ENCODE measurements around the gene NUDT16L1.

Gene NUDT16L1

DNA sequence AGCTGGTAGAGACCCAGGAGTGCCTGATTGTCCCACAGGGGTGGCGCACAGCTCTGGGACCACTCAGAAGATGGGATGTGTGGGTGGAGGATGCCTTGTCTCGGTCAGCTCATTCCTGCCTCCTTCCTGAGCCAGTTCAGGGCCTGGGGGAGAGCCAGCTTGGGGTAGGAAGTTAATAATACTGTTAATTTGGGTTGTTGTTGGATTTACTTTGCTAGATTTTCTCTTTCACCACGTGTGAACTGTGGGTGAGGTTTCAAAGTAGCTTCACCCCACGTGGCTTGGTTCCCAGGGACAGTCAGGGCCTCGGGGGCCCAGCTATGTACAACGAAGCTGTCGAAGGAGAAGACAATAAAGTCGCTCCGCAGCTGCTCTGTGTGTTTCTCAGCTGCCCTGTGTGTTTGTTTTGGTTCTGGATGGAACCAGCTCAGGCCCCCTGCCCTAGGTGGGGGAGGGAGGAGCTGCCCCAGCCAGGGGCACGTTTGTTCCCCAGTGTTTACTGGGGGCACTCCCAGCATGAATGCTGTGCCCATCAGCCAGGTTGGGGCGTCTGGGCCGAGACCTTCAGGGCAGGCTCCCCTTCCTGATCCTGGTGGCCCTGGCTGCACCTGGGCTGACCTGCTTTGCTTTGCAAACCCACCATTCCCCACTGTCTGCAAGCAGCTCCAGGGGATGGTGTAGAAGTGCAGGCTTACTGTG is 2.3 kb downstream of the NUDT16L1 start:
- no peak for DNase-seq

DNA sequence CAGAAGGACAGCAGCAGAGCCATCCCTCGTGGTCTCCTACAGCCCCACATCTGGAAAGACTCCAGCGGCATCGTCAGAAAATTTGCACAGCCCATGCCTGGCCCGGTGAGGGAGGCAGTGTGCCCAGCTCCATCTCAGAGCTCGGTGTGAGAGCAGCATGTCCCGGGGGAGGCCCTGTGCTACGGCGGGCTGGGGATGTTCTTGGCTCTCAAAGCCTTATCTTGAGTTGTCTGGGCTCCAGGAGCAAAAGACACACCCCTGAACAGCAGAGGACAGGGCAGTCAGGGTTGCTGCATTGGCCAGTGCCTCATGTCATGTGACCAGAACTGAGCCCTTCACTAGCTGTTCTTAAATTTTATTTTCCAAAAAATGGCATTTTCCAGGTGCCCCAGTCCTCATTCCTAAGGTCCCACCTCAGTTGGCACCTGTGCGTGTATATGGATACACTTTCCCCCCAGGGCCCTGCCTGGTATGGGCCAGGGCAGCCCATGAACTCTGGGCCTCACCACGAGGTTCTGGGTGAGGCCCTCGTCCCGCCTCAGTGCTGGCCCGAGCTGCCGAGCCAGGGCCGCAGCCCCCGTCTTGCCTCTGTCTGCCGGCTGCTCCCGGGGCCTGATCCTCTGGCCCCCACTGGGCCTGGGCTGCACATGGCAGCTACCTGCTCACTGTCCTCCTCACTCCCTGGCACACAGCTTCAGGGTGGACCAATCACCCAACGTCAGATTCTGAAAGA is 3.0 kb downstream of the NUDT16L1 start:
- no peak for DNase-seq

DNA sequence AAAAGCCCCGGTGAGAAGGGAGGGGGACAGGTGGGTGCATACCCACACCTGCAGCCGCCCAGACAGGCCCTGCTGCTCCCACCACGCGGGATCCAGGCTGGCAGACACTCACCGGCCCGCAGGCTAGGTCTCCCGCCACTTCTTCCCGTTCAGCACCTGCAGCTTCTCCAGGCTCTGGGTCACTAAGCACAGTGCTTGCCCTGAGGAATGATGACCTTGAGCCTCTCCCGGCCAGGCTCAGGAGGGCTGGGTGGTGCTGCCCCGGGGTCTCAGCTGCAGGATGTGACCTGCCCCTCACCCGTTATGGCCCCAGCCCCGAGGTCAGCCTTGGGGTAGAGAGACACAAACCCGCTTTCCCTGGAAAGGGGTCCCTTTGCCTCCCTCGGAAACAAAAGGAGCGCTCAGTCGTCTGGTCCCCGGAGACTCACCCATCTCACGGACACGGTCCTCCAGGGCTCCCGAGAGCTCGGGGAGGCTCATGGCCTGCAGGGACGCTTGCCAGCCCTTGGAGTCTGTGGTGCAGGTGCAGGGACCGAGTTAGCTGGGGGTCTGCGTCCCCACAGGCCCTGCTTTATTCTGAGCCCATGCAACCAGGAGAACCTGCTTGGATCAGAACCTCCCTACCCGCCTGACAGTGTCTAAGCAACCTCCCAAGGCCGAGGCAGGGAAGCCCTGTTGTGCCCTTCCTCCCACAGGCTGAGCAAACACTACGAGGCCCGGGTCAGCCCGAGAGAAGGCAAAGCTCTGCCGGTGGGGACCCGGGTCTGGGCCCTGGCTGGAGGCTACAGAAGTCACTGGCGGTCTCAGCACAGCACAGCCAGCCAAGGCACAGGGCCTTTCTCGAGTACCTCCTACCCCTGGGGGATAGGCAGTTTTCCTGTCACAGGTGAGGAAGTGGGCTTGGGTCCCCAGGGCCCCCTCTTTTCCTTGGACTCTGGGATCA is 3.8 kb downstream of the NUDT16L1 start:
- DNase-seq: no peak

DNA sequence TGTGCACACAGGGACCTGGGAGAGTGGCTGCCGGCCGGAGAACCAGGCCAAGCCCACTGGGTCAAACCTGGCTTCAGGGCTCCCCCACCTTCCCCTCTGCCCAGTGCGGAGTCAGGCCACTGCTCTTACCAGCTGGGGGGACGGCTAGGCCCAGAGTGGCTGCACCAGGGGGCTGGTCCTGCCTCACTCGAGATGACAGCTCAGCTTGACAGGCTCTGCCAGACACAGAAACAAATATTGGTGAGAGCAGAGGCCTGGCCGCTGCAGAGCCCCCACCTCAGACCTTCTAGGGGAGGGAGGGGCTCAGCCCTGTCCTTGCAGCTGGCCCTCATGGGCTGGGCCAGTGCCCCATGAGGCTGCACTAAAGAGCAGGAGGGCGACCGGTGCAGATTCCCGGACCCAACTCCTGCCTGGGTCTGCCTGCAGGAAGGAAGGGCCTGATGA is 4.5 kb downstream of the NUDT16L1 start:
- no peak for DNase-seq

DNA sequence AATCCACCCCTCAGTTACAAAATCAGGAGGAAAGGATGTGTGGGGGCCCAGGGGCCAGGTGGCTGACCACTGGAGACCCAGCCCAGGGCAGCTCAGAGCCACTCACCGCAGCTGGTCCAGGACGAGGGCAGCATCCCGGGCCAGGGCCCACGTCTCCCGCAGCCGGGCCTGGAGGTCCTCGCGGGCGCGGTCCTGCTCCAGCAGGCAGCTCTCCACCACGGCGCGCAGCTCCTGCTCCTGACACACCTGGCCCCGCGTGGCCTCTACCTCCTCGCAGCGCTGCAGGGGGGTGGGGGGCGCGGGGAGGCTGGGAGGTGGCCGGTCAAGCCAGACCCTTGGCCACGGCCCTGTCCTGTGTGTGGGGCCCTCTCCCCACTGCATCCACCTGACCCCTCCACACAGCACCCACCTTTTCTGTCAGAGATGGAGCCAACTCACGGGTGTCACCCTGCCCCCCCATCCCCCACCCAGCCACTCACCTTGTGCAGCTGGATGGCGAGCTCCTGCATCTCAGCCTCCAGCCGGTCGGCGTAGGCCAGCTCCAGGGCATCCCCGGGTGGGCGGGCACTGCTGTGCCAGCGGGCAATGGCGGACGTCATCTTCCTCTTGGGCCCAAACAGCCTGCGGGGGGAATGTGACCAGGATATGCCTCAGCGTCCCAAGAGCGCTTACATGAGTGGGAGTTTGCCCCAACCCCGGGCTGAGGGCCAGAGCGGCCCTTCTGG is 5.1 kb downstream of the NUDT16L1 start:
- DNase-seq: no peak

DNA sequence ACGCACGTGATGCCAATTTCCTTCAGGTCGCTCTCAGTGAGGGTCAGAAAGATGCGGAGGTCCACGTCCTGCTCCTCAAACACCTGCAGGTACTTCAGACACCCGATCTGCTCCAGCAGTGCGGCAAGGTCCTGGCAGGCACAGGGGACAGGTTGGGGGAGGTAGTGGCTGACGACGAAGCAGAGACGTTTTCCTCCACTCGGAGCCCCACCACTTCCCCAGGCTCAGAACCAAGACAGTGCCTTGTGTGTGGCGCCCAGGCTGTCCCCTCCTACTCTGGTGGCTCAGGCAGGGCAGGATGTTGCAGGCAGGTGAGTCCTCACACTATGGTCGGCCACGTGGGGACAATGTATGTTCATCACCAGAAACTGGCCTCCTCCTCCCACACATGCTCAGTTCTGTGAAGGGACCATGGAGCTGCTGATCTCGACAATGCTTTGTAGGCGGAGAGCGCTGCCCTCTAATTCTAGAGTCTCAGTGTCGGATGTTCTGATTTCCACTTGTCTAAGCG is 5.7 kb downstream of the NUDT16L1 start:
- no peak for DNase-seq

DNA sequence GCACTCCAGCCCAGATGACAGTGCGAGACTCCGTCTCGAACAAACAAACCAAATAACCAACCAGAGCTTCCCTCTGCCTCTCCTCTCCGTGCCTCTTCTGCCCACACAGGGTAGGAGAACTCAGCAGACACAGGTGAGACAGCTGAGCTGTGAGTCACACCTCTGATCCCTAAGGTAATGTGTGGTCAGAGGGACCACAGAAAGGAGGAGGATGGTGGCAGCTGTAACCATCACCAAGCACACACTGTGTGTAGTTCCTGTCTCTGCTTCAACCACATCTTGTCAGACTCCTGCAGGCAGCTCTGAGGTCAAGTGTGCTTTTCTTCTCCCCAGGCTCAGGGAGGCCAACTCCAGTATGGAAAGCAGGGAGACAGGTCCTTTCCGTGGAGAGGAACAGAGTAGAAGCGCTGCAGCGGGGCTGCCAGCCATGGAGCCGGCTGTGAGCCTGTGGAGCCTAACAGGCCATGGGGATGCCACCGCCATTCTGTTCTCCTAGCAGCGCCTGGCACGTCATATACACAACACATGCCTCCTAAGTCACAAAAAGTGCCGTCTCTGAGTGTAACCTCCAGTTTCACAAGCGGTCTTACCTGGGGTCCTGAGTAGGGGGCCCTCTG is 7.1 kb downstream of the NUDT16L1 start:
- no peak for DNase-seq

DNA sequence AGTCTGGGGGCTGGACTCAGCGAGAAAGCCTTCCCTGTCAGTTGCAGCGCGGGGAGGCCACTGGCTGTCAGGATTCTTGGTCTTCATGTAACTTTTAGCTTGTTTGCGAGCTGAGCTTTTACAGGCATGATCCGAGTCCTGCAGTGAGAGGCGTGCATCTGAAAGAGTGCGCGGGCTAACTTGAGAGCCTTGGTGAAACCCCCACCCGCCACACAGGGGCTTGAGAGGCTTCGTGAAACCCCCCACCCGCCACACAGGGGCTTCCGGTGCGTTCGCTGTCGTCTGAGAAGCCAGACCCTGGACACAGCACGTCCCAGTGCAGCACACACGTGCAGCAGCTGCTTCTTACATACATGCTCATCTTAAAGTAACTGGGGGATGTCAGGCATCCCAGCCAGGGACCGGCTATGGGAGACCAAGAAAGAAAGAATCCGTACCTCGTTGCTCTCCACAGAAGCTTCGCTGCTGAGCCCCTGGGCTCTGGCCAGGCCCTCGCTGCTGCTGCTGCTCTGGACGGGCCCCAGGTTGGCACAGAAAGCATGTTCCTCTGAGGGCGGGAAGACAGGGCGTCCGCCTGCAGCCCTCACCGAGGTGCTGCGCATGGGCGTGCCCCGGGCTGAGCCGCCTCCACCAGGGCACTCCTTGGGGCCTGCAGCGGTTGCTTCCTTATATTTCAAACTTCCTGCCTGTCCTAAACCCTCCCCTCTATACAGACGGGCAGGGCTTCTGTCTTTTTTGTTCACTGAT is 7.8 kb downstream of the NUDT16L1 start:
- DNase-seq: no peak

DNA sequence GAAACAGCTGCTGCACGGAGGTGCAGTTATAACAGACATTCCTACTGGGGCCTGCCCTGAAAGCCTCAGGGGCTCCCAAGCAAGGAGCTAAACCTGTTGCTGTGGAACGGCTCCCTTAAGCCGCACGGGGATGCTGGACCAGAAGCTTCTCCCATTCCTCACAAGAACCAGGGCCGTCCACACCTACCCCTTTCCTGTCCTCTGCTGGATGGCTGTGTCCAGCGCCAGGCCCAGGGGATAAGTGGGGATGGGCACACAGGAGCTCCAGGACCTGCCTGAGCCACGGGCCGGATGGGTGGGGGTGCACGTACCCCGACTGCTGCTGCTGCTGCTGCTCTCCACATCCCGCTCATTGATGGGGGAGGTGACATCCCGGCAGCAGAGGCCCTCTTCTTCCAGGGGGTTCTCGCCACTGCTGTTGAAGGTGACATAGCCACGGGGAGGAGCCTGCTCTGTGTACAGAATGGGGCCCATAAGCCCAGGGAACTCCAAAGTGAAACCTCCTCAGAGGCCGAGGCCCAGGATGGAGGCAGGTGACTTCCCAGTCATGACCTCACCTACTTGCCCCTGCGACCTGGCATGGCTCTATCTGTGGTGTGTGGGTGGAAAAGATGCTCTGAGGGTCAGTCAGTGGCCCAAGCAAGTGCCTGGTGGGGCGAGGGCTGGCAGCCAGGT is 8.6 kb downstream of the NUDT16L1 start:
- no peak for DNase-seq

DNA sequence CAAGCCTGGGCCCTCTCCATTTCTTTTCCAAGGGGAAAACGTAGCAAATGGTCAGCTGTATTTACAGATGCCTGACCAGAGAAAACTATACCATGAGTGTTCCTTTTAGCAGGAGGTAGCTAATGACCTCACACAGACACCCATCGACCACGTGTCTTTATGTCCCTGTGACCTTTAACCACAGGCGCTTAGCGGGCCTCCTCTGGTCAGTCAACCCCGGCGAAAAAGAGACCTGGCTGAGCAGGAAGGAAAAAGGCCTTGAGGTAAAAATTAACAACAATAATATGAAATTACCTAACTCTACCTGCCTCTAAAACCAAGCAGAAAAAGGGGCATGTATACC is 9.1 kb downstream of the NUDT16L1 start:
- DNase-seq: no peak

DNA sequence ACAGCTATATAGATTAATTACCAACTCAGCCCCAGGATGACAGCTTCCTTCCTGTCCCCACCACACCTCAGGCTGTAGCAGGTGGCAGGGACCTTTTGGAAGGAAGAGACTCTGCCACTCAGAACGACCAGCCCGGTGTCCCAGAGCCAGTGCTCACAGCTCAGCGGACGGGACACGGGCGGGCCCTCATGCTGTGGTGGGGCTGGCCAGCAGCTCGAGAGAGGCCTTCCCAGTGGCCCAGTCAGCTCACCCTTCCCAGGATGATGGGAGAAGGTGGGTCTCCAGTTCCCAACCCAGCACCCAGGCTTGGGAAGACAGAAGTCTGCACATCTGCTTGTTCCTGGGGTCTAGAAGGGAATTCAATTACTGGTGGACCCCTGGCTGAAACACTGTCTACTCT is 10.5 kb downstream of the NUDT16L1 start:
- DNase-seq: no peak

DNA sequence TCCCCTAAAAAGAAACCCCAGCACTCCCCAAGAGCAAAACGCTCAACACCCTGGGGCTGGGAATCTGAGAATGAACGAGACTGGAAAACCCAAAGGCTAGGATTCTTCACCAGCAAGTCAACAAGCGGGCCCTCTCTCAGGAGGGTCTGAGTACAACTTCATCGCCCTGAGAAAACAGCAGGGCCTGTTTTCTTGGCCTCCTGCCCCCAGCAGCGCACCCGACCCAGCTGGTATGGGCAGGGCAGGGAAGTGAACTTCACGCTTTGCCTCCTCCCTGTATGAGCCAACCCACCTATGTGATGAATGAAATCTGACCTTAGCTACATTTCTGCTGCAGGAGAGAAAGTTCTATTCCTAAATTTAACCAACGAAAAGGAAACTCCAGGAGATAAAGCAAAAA is 11.1 kb downstream of the NUDT16L1 start:
- DNase-seq: no peak

DNA sequence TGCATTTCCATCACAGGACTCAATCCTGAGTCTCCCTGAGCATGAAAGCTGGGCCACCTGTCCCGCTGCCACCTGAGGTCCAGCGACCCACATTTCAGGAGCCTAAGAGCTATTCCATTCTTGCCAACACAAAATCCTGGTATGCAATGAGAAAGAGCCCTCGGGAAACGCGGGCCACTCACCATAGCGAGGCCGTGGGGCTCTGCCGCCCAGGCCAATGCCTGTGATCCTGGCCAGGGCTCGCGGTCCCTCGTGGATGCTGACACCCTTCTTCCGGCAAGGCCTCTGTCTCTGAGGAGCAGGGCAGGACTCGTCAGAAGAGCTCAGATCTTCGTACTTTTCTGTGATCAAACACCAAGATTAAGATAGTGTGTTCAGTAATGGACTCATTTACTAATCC is 11.6 kb downstream of the NUDT16L1 start:
- DNase-seq: no peak

DNA sequence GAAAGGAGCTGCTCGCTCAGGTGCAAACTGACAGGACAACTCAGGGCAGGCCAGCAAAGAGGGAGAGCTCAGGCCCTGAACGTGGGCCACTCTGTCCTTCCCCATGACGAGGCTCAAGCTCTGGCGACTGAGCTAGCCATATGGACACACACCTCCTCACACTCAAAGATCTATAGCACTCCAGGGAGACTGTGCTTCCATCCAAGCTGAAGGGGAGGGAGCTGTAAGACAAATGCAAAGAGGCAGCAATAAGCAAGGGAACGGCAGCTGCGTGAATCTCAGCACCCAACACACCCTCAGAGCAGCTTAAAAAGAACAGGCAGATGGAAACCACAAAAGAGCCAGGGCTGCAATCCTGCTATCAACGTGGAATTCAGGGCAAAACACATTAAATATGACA is 13.5 kb downstream of the NUDT16L1 start:
- DNase-seq: no peak

DNA sequence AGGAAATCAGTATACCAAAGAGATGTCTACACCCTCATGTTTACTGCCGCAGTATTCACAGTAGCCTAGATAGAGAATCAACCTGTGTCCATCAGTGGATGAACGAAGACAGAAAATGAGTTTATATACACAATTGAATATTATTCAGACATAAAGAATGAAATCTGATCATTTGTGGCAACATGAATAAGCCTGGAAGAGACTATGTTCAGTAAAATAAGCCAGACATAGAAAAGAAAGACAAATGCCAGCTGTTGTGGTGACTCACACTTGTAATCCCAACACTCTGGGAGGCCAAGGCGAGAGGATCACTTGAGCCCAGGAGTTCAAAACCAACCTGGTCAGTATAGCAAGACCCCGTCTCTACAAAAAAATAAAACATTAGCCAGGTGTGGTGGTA is 16.1 kb downstream of the NUDT16L1 start:
- no peak for DNase-seq

DNA sequence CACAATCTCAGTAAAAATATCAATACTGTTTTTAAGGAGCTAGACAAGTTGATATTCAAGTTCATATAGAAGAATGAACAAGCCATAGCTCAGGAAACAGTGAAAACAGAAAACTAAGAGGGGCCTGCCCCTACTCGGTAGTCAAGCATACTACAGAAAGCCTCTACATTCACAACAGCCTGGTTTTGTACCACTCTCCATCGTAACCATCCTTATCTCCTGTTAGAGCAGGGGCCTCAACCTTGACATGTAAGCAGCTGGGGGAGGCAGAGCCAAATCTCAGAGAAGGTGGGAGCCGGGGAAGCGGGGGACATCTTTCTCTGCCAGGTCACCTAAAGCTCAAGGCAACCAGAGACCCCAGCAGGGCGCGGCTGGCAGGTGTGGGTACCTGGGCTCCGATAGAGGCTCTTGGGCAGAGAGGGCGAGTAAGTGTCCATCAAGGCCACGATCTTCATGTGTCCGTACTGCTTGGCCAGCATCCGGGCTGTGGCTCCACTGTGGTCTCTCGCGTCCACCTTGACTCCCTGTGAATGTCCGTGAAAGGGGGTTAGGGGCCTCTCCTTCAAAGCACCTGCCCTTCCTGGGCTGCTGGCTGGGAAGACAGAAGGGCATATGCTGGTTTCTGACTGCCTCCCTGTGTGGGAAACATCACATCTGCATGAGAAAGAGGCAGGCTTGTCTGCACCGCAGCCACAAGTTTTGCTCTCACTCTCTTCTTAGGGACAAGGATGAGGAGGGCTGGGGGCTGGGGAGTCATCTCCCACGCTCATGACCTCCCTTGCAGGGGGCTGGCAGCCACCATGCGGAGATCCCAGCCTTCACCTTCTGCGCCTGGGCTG is 20.5 kb downstream of the NUDT16L1 start:
- no peak for DNase-seq

DNA sequence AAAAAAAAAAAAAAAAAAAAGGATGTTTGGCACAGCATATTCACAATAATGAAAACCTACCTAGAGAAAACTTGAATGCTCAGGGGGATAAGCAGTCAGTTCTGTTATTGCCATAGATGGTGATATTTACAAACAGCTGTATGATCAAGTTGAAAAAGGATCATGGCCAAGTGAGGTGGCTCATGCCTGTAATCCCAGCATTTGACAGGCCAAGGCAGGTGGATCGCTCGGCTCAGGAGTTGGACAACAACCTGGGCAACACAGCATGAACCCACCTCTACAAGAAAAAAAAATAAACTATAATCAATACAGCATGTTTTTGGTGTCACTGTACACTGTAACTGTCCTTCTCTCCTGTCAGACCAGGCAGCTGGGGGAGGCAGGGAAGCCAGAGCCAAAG is 21.6 kb downstream of the NUDT16L1 start:
- DNase-seq: no peak

DNA sequence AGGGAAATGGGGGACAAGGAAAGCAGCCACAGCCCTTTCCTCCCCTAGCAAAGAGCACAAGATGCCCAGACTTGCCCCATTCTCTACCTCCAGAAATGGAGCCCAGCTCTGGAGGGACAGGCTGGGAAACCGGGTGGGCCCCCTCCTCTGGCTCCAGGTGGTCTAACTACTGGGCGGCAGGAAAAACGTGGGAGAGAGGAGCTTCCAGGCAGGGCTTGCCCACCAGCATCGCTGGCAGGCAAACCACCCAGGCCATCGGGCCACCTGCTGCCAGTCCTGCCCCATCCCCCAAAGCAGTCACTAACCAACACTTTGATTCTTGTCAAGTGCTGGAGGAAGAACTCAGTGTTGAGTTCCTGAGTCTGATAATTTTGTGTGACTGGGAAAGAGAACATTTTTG is 25.1 kb downstream of the NUDT16L1 start:
- DNase-seq: no peak

DNA sequence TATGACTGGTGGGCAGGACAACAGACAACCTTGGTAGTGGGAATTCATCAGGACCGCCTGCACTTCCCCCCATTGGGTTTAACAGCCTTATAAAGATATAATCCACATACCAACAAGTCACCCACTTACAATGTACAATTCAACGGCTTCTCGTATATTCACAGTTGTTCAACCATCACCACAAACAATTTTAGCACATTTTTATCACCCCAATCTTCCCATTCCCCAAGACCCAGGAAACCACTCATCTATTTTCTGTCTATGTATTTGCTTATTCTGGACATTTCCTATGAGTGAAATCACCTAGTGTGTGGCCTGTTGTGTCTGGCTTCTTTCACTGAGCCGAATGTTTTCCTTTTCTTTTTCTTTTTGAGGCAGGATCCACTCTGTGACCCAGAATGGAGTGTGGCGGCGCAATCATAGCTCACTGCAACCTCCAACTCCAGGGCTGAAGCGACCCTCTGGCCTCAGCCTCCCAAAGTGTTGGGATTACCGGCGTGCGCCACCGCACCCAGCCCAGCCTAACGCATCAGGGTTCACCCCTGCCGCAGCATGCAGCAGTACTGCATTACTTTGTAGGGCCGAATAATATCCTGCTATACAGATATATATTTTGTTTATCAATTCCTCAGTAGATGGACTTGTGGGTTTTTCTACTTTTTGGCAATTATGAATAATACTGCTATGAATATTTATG is 29.9 kb downstream of the NUDT16L1 start:
- no peak for DNase-seq

Measured in T-helper 9 cell (primary cell).